H9 (cell line): Measurements from ENCODE around the gene CDH23. TPM values are rescaled to one million over a fixed set of nuclear protein-coding genes. Genes with fewer than 3 reads are reported as not detected.

Source experiments
- DNase-seq: peaks from one replicate; pipeline ENCODE4 v3.0.0-alpha.2; 2017
- H2AFZ ChIP-seq: one replicate; pipeline ENCODE4 v1.6.1; 2013; ENCODE audit warnings: mild to moderate bottlenecking, low read length, control low read depth, moderate library complexity
- H2AK5ac ChIP-seq: 2 replicates; pipeline ENCODE4 v1.6.1; 2013; ENCODE audit warnings: low read length, control low read depth, mixed read lengths; ENCODE audit not compliant: insufficient read length
- H2BK120ac ChIP-seq: one replicate; pipeline ENCODE4 v1.6.1; 2013; ENCODE audit warnings: low read depth, mild to moderate bottlenecking, low read length, control low read depth, inconsistent platforms; ENCODE audit not compliant: poor library complexity, severe bottlenecking
- H2BK12ac ChIP-seq: 2 replicates; pipeline ENCODE4 v1.6.1; 2013; ENCODE audit warnings: low read length, control low read depth, mixed read lengths, low read depth; ENCODE audit not compliant: insufficient read length
- H2BK15ac ChIP-seq: 2 replicates; pipeline ENCODE4 v1.6.1; 2013; ENCODE audit warnings: low read depth, low read length, control low read depth
- H2BK20ac ChIP-seq: one replicate; pipeline ENCODE4 v1.6.1; 2013; ENCODE audit warnings: low read depth, mild to moderate bottlenecking, low read length, control low read depth, inconsistent platforms; ENCODE audit not compliant: poor library complexity, severe bottlenecking
- H2BK5ac ChIP-seq: 2 replicates; pipeline ENCODE4 v1.6.1; 2013; ENCODE audit warnings: low read length, control low read depth, mixed read lengths; ENCODE audit not compliant: insufficient read length
- H3K14ac ChIP-seq: 2 replicates; pipeline ENCODE4 v1.6.1; 2013; ENCODE audit warnings: low read length, control low read depth; ENCODE audit not compliant: insufficient read depth
- H3K18ac ChIP-seq: 2 replicates; pipeline ENCODE4 v1.6.1; 2013; ENCODE audit warnings: low read depth, mild to moderate bottlenecking, mixed read lengths, low read length, control low read depth; ENCODE audit not compliant: insufficient read length
- H3K23ac ChIP-seq: 2 replicates; pipeline ENCODE4 v1.6.1; 2013; ENCODE audit warnings: low read length, control low read depth, mixed read lengths, low read depth; ENCODE audit not compliant: insufficient read length
- H3K23me2 ChIP-seq: 2 replicates; pipeline ENCODE4 v1.6.1; 2013; ENCODE audit warnings: low read depth, mild to moderate bottlenecking, mixed read lengths, low read length, control low read depth; ENCODE audit not compliant: insufficient read length, poor library complexity, severe bottlenecking
- H3K27ac ChIP-seq: 2 replicates; pipeline ENCODE4 v1.5.1; 2013; ENCODE audit warnings: low read length, control low read depth, mixed read lengths, low read depth; ENCODE audit not compliant: insufficient read length
- H3K27me3 ChIP-seq: 2 replicates; pipeline ENCODE4 v1.6.1; 2013; ENCODE audit warnings: low read length, control low read depth, inconsistent platforms; ENCODE audit not compliant: insufficient read depth
- H3K4ac ChIP-seq: 2 replicates; pipeline ENCODE4 v1.6.1; 2013; ENCODE audit warnings: low read depth, mild to moderate bottlenecking, control low read depth, inconsistent platforms, low read length, moderate library complexity
- H3K4me1 ChIP-seq: 2 replicates; pipeline ENCODE4 v1.6.1; 2013; ENCODE audit warnings: low read length, control low read depth, inconsistent platforms; ENCODE audit not compliant: insufficient read depth
- H3K4me2 ChIP-seq: 2 replicates; pipeline ENCODE4 v1.6.1; 2013; ENCODE audit warnings: low read length, control low read depth, mixed read lengths; ENCODE audit not compliant: insufficient read length, insufficient read depth
- H3K56ac ChIP-seq: 2 replicates; pipeline ENCODE4 v1.6.1; 2013; ENCODE audit warnings: low read depth, mild to moderate bottlenecking, mixed read lengths, low read length, control low read depth; ENCODE audit not compliant: insufficient read length
- H3K79me1 ChIP-seq: 2 replicates; pipeline ENCODE4 v1.6.1; 2013; ENCODE audit warnings: low read depth, mild to moderate bottlenecking, moderate library complexity, low read length, control low read depth, inconsistent platforms; ENCODE audit not compliant: insufficient read depth, poor library complexity, severe bottlenecking
- H3K79me2 ChIP-seq: 2 replicates; pipeline ENCODE4 v1.6.1; 2013; ENCODE audit warnings: low read length, control low read depth, inconsistent platforms; ENCODE audit not compliant: insufficient read depth
- H3K9ac ChIP-seq: 2 replicates; pipeline ENCODE4 v1.6.1; 2013; ENCODE audit warnings: low read length, control low read depth, mixed read lengths; ENCODE audit not compliant: insufficient read length; ENCODE audit errors: extremely low read depth
- H3K9me3 ChIP-seq: one replicate; pipeline ENCODE4 v1.6.1; 2013; ENCODE audit warnings: low read depth, low read length, inconsistent platforms; ENCODE audit not compliant: control insufficient read depth
- H3T11ph ChIP-seq: one replicate; pipeline ENCODE4 v1.6.1; 2013; ENCODE audit warnings: mild to moderate bottlenecking, low read length, control low read depth, inconsistent platforms
- H4K20me1 ChIP-seq: one replicate; pipeline ENCODE4 v1.6.1; 2013; ENCODE audit not compliant: control insufficient read depth, insufficient read length, insufficient read depth
- H4K5ac ChIP-seq: 2 replicates; pipeline ENCODE4 v1.6.1; 2013; ENCODE audit warnings: low read depth, mild to moderate bottlenecking, mixed read lengths, low read length, control low read depth; ENCODE audit not compliant: insufficient read length
- H4K8ac ChIP-seq: replicated peaks from 2 replicates; pipeline ENCODE4 v1.6.1; 2013; ENCODE audit warnings: low read length, control low read depth, mixed read lengths, low read depth; ENCODE audit not compliant: insufficient read length
- H4K91ac ChIP-seq: 2 replicates; pipeline ENCODE4 v1.6.1; 2013; ENCODE audit warnings: low read depth, mild to moderate bottlenecking, moderate library complexity, mixed read lengths, low read length, control low read depth; ENCODE audit not compliant: insufficient read length
- H3K27ac Mint-ChIP-seq, 3 experiments: 2 replicates in 2 of 3; 3 replicates in 1 of 3; pipeline ENCODE4 v1.8.0; 2020 to 2021; ENCODE audit warnings: mixed read lengths in 3 of 3, mild to moderate bottlenecking in 1 of 3, moderate library complexity in 1 of 3
- H3K27me3 Mint-ChIP-seq: 2 replicates; pipeline ENCODE4 v1.8.0; 2021; ENCODE audit warnings: low read depth, mild to moderate bottlenecking, moderate library complexity, mixed read lengths
- H3K36me3 Mint-ChIP-seq, 3 experiments: 2 replicates in 2 of 3; 3 replicates in 1 of 3; pipeline ENCODE4 v1.8.0; 2020 to 2021; ENCODE audit warnings: low read depth in 3 of 3, mixed read lengths in 3 of 3; ENCODE audit not compliant: insufficient read depth in 1 of 3
- H3K4me1 Mint-ChIP-seq, 2 experiments: 2 replicates each; pipeline ENCODE4 v1.8.0; 2020; ENCODE audit warnings: mixed read lengths in 2 of 2
- H3K4me3 Mint-ChIP-seq, 2 experiments: 2 replicates in 1 of 2; 3 replicates in 1 of 2; pipeline ENCODE4 v1.8.0; 2020 to 2021; ENCODE audit warnings: mild to moderate bottlenecking in 2 of 2, mixed read lengths in 2 of 2, moderate library complexity in 1 of 2
- H3K9me3 Mint-ChIP-seq, 2 experiments: 2 replicates in 1 of 2; 3 replicates in 1 of 2; pipeline ENCODE4 v1.8.0; 2020; ENCODE audit warnings: mild to moderate bottlenecking in 2 of 2, mixed read lengths in 2 of 2, moderate library complexity in 1 of 2
- CTCF ChIP-seq: fragments of 200-600 bp; sonication (generic); conservative IDR thresholded peaks from 3 replicates; pipeline ENCODE4 v1.8.0; 2021; ENCODE audit warnings: antibody characterized with exemption, mild to moderate bottlenecking
- WGBS: extraction: QIAGEN DNeasy Blood & Tissue Kit; methylation state at CpG from one replicate; pipeline ENCODE4 v1.1.7; 2013; ENCODE audit warnings: missing lambda C conversion rate, low lambda C conversion rate, mixed read lengths; ENCODE audit not compliant: insufficient read length; ENCODE audit errors: extremely low coverage; 5-methylcytosine and 5-hydroxymethylcytosine counted together
- total RNA-seq: library from RNA; stranded (reverse); gene quantifications from 2 replicates; pipeline ENCODE4 v1.2.1, GENCODE V29; 2021

Gene CDH23
- total RNA-seq, 1 experiment from 2014 or later = 2.1 TPM

DNA sequence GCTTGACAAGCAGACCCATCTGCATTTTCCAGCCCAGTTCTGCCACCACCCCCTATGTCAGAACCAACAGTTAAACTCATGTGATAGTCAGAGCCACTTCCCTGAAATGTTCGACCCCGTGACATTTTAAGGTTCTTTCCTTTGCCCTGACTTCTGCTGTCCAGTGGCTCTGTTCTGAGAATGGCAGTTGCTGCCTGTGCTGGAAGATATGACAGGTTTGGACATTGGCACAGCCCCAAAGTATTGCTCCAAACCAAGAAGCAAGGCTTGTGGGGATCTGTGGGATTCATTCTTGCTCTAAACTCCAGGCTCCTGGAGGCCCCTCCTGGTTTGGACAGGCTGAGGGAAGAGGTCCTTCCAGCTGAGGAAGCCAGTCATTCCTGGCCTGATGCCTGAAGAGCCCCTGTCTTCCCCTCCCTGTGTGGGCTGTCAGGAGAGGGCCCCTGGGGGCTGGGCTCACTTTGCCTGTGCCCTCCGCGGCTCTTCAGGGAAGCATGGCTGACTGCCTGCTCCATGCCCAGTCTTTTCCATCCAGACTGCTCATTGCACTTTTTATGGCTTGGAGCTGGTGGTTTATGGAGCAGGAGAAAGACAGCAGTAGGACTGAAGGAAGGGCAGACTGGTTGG, 138.0 kb downstream of the CDH23 start:
- H3K4me1 Mint-ChIP-seq = peaks cover 13 to 34% of the 10 kb centered on the region in 2 experiments
- Histone ChIP-seq H3K79me2 (no peaks in the 10 kb centered on the region), H2BK15ac (no peak overlapping the region), H3K18ac (no peak overlapping the region), H3K4me2 (no peak overlapping the region), H4K5ac (no peak overlapping the region), H3K9ac (no peak overlapping the region), H3K4me1 (peaks cover 2% of the 10 kb centered on the region; the same call in 1 of the 2 replicates), H3K27ac (no peak overlapping the region), H3T11ph (no peak overlapping the region), H4K8ac (no peak overlapping the region), H3K79me1 (no peaks in the 10 kb centered on the region), H2BK12ac (no peak overlapping the region), H2AFZ (no peak overlapping the region), H3K9me3 (no peaks in the 10 kb centered on the region), H2BK5ac (no peak overlapping the region), H3K23ac (no peak overlapping the region), H3K27me3 (no peaks in the 10 kb centered on the region), H2BK120ac (no peak overlapping the region), H3K23me2 (no peaks in the 10 kb centered on the region), H4K91ac (no peak overlapping the region), H4K20me1 (no peaks in the 10 kb centered on the region), H3K56ac (no peak overlapping the region), H2BK20ac (no peak overlapping the region), H3K4ac (no peak overlapping the region), H3K14ac (no peak overlapping the region), H2AK5ac (no peak overlapping the region)
- no peak for DNase-seq
- H3K27me3 Mint-ChIP-seq = peaks cover 4% of the 10 kb centered on the region; the same call in 1 of the 2 replicates
- H3K36me3 Mint-ChIP-seq = no peaks in the 10 kb centered on the region; a peak in 1 of 7 replicates
- H3K9me3 Mint-ChIP-seq = no peaks in the 10 kb centered on the region; a peak in 1 of 5 replicates
- no peak for TF ChIP-seq CTCF
- H3K4me3 Mint-ChIP-seq = no peak overlapping the region
- no CpG with 5 or more reads among the region's 4 CpGs for WGBS
- no peak overlapping the region for H3K27ac Mint-ChIP-seq
